IgD-negative memory B cell (primary cell): ENCODE measurements around the gene EVI2A. TPM values are rescaled to one million over a fixed set of nuclear protein-coding genes. Genes with fewer than 3 reads are reported as not detected.
"Not testable (repeated sequence)": the region's sequence is repeated elsewhere in the genome, so short reads cannot be mapped to it uniquely, and the experiment has no call there.

Source experiments
- H3K27ac Mint-ChIP-seq, 3 donors: one replicate each; pipeline ENCODE4 v1.8.0; 2020 to 2022; ENCODE audit warnings: mild to moderate bottlenecking in 3 of 3, mixed read lengths in 3 of 3, moderate library complexity in 1 of 3
- H3K27me3 Mint-ChIP-seq: one replicate; pipeline ENCODE4 v1.8.0; 2021; ENCODE audit warnings: mixed read lengths
- H3K36me3 Mint-ChIP-seq: one replicate; pipeline ENCODE4 v1.8.0; 2020; ENCODE audit warnings: mild to moderate bottlenecking, mixed read lengths
- H3K4me1 Mint-ChIP-seq, 3 donors: one replicate each; pipeline ENCODE4 v1.8.0; 2020 to 2022; ENCODE audit warnings: mixed read lengths in 3 of 3, mild to moderate bottlenecking in 1 of 3
- H3K4me3 Mint-ChIP-seq, 4 donors: one replicate each; pipeline ENCODE4 v1.8.0; 2020 to 2022; ENCODE audit warnings: mild to moderate bottlenecking in 4 of 4, mixed read lengths in 4 of 4, moderate library complexity in 3 of 4
- H3K9me3 Mint-ChIP-seq, 3 donors: one replicate each; pipeline ENCODE4 v1.8.0; 2020 to 2021; ENCODE audit warnings: mixed read lengths in 3 of 3, mild to moderate bottlenecking in 1 of 3
- polyA plus RNA-seq: library from polyadenylated mRNA; unstranded; fragments of 300-500 nt; fragmentation: Illumina TruSeq; gene quantifications from one replicate; pipeline ENCODE4 v1.2.3, GENCODE V29; 2021

Gene EVI2A
- polyA plus RNA-seq, 1 donor from 2014 or later: 30.2 TPM

DNA sequence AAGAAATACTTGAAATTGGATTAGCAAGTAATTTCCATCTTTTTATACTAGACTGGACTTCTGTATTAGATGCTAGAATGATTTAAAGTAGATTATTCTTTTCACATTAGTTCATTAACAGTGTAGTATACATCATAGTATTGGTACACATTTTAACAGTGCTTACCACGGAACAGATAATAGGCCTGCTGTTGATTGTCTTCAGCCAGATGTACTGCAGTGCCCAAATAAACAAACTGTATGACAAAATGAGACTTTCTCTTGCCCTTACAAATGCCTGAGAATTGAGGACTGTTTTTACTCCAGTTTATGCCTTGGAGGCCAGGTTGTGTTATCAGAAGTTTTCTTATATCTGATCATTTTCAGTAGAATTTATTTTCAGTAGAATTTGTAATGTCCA is 631 bp downstream of the EVI2A start:
- H3K9me3 Mint-ChIP-seq: no peaks in the 10 kb centered on the region
- peak overlapping the region; percentile 82 to 96 (median 93) for H3K27ac Mint-ChIP-seq
- peaks cover 19 to 26% (median 20%) of the 10 kb centered on the region in 3 donors for H3K4me1 Mint-ChIP-seq
- H3K4me3 Mint-ChIP-seq: peak overlapping the region; percentile 93 to 95 (median 94)
- H3K36me3 Mint-ChIP-seq: no peaks in the 10 kb centered on the region
- H3K27me3 Mint-ChIP-seq: no peaks in the 10 kb centered on the region

DNA sequence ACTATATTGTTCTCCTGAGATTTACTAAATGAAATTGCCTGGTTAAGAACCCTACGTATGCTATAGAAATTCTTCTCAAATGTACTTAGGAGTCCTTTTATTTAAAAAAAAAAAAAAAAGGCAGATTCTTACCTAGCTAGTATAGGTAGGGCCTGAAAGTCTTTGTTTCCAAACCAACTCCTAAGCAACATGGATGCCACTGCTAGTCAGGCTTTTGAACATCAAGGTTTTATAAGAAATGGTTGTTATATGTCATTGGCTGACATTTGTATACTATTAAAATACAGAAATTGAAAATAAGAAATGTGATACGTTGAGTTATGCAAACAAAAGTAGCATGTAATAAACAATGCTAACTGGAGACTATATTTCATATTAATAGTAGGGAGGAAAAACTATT is 1.2 kb downstream of the EVI2A start:
- H3K4me1 Mint-ChIP-seq: peaks cover 19 to 30% (median 23%) of the 10 kb centered on the region in 3 donors

DNA sequence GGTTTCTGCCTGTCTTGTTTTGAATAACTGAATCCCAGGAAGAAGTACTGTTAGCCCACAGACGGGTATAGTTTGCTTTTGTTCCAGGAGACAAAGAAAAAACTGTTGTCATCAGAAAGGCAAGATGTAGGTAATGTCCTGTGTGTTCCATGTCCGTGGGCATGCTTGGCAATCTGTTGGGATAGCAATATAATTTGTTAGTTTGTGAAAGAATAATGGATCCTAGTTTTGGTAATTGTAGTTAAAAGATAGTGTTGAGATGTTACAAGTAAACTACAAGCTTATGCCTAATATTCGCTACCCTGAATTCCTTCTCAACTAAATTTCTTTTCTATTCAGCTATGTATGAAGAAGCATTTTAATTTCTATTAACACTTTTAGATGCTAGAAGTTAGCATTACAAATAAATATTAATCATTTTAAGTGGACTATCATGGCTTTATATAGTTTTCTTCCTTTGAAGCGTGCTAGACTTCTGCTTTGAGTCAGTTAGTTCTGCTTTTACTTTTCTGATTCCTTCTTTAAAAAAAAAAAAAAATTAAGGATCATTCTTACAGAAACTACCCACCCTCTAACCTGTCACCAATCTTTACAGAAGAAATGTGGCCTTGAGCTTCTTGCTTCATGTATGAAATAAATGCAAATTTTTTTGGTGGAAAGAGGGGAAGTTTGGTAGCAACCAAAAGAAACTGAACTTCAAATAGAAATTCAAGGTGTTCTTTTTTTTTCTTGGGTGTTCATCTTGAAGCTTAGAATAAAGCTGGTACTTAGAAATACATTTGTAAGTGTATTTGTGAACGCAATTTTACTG is 2.4 kb downstream of the EVI2A start:
- Mint-ChIP-seq H3K27ac (peak overlapping the region; percentile 90 to 94 (median 92)), H3K36me3 (no peaks in the 10 kb centered on the region), H3K9me3 (no peaks in the 10 kb centered on the region), H3K4me3 (peak overlapping the region; percentile 90 to 95 (median 94)), H3K4me1 (peaks cover 25 to 37% (median 29%) of the 10 kb centered on the region in 3 donors), H3K27me3 (no peaks in the 10 kb centered on the region)

More for the DNA sequence above, 1.2 kb downstream of the EVI2A start:
- H3K27ac Mint-ChIP-seq: peak overlapping the region in 1 of 3 donors; percentile 93
- H3K9me3 Mint-ChIP-seq: no peaks in the 10 kb centered on the region
- H3K4me3 Mint-ChIP-seq: peak overlapping the region; percentile 93 to 95 (median 94)
- H3K27me3 Mint-ChIP-seq: no peaks in the 10 kb centered on the region
- H3K36me3 Mint-ChIP-seq: no peaks in the 10 kb centered on the region

DNA sequence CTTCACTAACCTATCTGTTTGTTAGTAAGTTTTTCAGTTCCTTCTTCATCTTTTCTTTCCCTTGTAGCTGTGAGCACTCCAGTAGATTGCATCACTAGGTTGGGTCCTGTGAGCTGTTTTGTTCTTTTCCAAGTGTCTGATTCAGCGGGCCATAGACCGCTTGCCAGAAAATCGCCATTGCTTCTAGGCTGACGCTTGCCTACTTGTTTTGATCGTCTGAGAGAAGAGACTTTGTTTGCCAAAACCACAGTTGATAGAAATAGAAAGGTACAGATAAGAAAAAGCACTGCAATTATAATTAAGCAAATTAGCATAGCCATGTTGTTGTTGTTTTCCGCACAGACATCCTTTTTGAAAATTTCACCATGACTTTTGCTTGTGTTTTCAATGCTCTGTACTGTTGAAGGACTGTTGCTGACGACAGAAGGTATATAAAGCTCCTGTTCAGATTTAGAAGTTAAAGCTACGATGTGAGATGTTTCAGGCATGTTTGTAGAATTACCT is 3.1 kb downstream of the EVI2A start:
- Mint-ChIP-seq H3K27ac (peak overlapping the region; percentile 90 to 94 (median 92)), H3K4me1 (peaks cover 25 to 33% (median 28%) of the 10 kb centered on the region in 3 donors), H3K27me3 (no peaks in the 10 kb centered on the region), H3K4me3 (peak overlapping the region; percentile 90 to 95 (median 94)), H3K9me3 (no peaks in the 10 kb centered on the region), H3K36me3 (no peaks in the 10 kb centered on the region)

DNA sequence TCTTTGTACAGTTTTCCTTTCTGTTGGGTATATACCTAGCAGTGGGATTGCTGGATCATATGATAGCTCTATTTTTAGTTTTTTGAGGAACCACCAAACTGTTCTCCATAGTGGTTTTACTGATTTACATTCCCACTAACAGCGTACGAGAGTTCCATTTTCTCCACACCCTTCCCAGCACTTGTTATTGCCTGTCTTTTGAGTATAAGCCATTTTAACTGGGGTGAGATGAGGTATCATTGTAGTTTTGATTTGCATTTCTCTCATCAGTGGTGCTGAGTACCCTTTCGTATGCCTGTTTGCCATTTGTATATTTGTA is 6.7 kb downstream of the EVI2A start:
- peak overlapping the region; percentile 42 to 96 (median 55) for H3K27ac Mint-ChIP-seq
- H3K4me1 Mint-ChIP-seq: peaks cover 17 to 24% (median 22%) of the 10 kb centered on the region in 3 donors
- H3K27me3 Mint-ChIP-seq: no peaks in the 10 kb centered on the region
- no peaks in the 10 kb centered on the region for H3K9me3 Mint-ChIP-seq
- peaks cover 2% of the 10 kb centered on the region for H3K36me3 Mint-ChIP-seq
- H3K4me3 Mint-ChIP-seq: peak overlapping the region; percentile 65 to 95 (median 88)

DNA sequence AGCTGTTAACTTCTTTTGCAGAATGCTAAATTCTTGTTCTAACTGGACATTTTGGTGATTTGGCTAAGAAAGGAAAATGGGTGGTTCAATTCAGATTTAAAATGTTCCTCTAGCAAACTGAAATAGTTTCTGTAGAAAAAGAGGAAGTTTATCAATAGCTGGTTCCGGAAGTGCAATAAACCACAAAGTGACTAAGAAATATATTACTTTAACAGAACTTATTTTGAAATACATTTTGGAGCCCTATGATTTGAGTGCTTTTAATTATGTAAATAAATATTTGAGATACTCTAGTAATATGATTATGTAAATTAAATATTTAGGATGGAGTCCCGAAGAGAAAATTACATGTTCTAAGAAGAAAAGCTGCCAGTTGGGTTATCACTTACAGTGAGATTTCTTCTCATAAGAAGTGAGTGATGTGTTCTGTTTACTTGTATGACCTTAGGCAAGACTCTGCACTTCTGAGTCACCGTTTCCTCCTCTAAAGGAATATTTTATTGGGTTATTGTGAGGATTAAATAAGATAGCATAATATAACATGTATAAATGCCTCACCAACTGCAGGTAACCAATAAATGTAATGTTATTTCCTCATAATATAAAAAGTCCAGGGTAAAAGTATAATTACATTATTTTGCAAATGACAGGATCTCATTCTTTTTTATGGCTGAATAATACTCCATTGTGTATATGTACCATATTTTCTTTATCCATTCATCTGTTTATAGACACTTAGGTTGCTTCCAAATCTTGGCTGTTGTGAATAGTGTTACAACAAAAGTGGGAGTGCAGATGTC is 7.2 kb downstream of the EVI2A start, which contains the start of gene EVI2B:
Gene EVI2B (minus strand): TSS at position 73 of the 800 bp plus-strand sequence. CDS start 8,445 bp downstream, outside the sequence.
- peaks cover 19 to 26% (median 24%) of the 10 kb centered on the region in 3 donors for H3K4me1 Mint-ChIP-seq

DNA sequence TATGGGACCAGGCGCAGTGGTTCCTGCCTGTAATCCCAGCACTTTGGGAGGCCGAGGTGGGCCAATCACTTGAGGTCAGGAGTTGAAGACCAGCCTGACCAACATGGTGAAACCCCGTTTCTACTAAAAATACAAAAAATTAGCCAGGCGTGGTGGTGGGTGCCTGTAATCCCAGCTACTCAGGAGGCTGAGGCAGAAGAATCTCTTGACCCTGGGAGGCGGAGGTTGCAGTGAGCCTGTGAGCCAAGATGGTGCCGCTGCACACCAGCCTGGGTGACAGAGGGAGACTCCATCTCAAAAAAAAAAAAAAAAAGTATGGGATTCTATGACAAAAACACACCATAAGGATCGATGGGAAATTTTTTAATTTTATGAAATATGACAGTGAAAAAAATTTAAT is 9.2 kb downstream of the EVI2A start:
- not testable (repeated sequence) for H3K36me3 Mint-ChIP-seq, H3K9me3 Mint-ChIP-seq, H3K27me3 Mint-ChIP-seq
- peak overlapping the region; percentile 59 to 96 (median 86) for H3K27ac Mint-ChIP-seq
- peak overlapping the region; percentile 82 to 99 (median 96) for H3K4me3 Mint-ChIP-seq
- H3K4me1 Mint-ChIP-seq: peaks cover 27 to 38% (median 33%) of the 10 kb centered on the region in 3 donors

More for the DNA sequence above, 7.2 kb downstream of the EVI2A start, which contains the start of gene EVI2B:
- H3K4me3 Mint-ChIP-seq: peak within 1 kb of the TSS; percentile 82 to 96 (median 94)
- peaks cover 2% of the 10 kb centered on the region for H3K36me3 Mint-ChIP-seq
- peak within 1 kb of the TSS; percentile 42 to 96 (median 93) for H3K27ac Mint-ChIP-seq
- H3K27me3 Mint-ChIP-seq: no peaks in the 10 kb centered on the region
- H3K9me3 Mint-ChIP-seq: no peaks in the 10 kb centered on the region

DNA sequence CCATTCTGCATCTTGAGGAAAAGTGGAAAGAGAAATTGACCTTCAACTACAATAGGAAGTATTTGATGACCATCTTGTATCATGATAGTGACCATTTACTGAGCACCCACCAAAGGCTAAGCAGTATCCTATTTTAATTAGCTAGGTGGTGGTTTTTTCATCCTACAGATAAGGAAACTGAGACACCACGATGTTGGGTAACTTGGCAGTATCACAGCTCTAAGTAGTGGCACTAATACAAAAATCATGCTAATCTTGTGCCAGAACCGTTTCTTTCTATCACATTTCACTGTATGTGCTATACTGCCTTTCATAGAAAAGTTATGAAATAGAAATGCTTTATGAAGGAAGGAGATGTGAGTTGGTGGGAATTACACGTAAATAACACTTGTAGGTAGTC is 9.9 kb downstream of the EVI2A start:
- Mint-ChIP-seq H3K9me3 (no peaks in the 10 kb centered on the region), H3K4me3 (peak overlapping the region; percentile 82 to 99 (median 96)), H3K4me1 (peaks cover 29 to 39% (median 36%) of the 10 kb centered on the region in 3 donors), H3K36me3 (peaks cover 10% of the 10 kb centered on the region), H3K27me3 (no peaks in the 10 kb centered on the region), H3K27ac (peak overlapping the region; percentile 59 to 96 (median 86))

DNA sequence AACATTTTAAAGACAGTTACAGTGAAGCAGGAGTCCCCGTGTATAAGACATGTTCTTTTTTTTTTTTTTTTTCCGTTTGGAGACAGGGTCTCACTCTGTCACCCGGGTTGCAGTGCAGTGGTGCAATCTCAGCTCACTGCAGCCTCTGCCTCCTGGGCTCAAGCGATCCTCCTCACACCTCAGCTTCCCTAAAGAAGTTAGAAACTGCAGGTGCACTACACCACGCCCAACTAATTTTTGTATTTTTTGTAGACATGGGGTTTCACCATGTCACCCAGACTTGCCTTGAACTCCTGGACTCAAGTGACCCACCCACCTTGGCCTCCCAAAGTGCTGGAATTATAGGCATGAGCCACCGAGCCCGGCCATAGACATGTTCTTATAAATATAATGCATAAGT is 10.5 kb downstream of the EVI2A start:
- H3K27ac Mint-ChIP-seq: peak overlapping the region; percentile 59 to 96 (median 64)
- H3K36me3 Mint-ChIP-seq: peaks cover 10% of the 10 kb centered on the region
- H3K27me3 Mint-ChIP-seq: no peaks in the 10 kb centered on the region
- H3K4me3 Mint-ChIP-seq: peak overlapping the region; percentile 82 to 99 (median 96)
- H3K9me3 Mint-ChIP-seq: peaks cover 0 to 2% (median 2%) of the 10 kb centered on the region in 3 donors
- peaks cover 35 to 42% (median 39%) of the 10 kb centered on the region in 3 donors for H3K4me1 Mint-ChIP-seq

DNA sequence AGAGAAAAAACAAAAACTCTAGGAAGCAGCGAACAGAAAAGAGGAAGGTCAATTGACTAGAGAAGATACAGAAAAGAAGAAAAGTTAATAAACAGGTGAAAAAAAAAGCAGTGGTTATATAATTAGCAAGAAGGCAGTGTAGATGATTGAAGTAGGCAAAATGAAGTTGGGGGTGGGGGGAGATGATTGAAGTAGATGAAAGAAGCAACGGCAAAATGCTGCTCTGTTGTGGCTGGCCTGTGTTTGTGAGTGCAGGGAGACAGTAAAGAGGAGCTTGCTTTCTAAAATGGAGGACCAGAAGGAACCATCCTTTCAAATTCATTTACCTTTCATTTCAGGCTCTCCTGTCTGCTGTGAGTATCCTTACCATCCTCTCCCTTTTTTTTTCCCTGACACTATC is 11.2 kb downstream of the EVI2A start:
- Mint-ChIP-seq H3K4me1 (peaks cover 39 to 44% (median 41%) of the 10 kb centered on the region in 3 donors), H3K9me3 (peaks cover 0 to 2% (median 2%) of the 10 kb centered on the region in 3 donors), H3K27ac (peak overlapping the region; percentile 59 to 96 (median 83)), H3K36me3 (peaks cover 10% of the 10 kb centered on the region), H3K27me3 (no peaks in the 10 kb centered on the region), H3K4me3 (peak overlapping the region; percentile 82 to 96 (median 96))

DNA sequence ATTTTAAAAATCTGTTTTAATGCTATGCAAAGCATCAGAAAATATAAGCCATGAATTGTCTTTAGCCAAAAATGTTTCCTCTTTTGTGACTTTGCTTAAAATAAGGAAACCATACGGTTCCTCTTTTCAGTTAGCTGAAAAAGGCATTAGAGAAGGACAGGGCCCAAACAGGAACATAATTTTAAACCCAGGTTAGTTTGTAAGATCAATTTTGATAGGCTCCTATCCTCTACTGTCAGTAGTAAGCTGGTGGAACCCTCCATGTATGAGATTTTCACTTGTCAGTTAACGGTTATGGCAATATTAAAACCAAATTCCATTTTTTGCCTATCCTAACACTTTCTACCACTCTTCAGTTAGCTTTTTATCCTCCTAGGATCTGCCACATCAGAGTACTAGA is 11.9 kb downstream of the EVI2A start:
- peaks cover 10% of the 10 kb centered on the region for H3K36me3 Mint-ChIP-seq
- peaks cover 42 to 46% (median 42%) of the 10 kb centered on the region in 3 donors for H3K4me1 Mint-ChIP-seq
- peak overlapping the region; percentile 82 to 96 (median 96) for H3K4me3 Mint-ChIP-seq
- peak overlapping the region; percentile 59 to 96 (median 89) for H3K27ac Mint-ChIP-seq
- no peaks in the 10 kb centered on the region for H3K27me3 Mint-ChIP-seq
- H3K9me3 Mint-ChIP-seq: peaks cover 4 to 5% (median 5%) of the 10 kb centered on the region in 3 donors

DNA sequence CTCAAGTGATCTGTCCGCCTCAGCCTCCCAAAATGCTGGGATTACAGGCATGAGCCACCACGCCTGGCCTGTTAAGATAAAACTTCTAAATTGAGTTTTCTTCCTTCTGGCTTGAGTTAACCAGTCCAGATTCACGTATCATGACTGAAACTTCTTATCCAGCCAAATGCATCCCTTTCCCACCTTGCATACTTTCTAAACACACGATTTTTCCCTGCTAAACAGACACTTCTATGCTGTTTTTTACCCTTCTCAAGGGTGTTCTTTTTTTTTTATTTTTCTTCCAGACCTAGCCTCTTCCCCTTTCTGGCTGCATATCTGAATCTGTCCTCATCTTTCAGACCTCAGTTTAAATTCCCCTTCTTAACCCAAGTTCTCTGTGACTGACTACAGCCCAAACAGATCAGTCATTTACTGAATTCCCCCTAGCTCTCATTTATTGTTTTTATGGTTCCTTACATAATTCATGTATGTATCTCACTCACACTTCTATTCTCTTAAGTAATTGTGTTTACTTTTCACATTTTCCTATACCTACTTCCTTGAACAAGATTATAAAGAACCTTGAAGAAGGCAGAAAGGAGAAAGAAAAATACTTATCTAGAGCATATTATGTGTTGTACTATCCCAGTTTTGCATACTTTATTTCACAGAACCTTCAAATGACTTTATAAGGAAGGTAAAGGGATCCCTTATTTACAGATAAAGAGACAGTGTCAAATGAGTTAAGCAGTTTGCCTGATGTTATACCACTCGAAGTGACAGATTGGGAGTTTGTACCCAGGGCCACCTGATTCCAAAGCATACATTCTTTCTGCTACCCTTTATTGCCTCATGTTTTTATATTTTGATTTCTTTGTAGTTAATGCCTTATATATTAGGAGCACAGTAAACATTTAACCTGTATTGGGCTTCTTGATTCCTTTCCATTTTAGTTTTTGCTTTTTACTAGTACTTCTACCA is 12.8 kb downstream of the EVI2A start:
- peak overlapping the region; percentile 59 to 96 (median 89) for H3K27ac Mint-ChIP-seq
- peak overlapping the region; percentile 82 to 96 (median 96) for H3K4me3 Mint-ChIP-seq
- H3K36me3 Mint-ChIP-seq: peaks cover 16% of the 10 kb centered on the region
- no peaks in the 10 kb centered on the region for H3K27me3 Mint-ChIP-seq
- peaks cover 43 to 48% (median 44%) of the 10 kb centered on the region in 3 donors for H3K4me1 Mint-ChIP-seq
- H3K9me3 Mint-ChIP-seq: peaks cover 4 to 5% (median 5%) of the 10 kb centered on the region in 3 donors

DNA sequence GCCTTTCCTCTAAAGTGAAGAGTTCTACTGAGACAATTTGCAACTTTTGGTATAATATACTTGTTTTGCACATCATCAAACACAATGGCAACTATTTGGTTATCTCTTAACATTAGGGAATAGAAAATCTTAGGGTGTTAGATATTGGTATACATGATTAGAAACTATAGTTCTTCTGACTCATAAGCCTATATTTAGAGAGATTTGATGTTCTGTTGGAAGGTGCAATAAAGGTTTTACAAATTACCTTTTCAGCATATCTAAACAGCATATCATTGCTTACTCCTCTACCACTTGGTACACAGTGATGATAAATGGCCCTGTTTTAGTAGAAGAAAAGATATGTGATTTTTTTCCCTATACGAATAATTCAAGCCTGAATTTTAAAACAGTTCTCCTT is 13.8 kb downstream of the EVI2A start:
- Mint-ChIP-seq H3K4me3 (peak overlapping the region; percentile 38 to 96 (median 96)), H3K9me3 (peaks cover 4 to 5% (median 5%) of the 10 kb centered on the region in 3 donors), H3K4me1 (peaks cover 48% of the 10 kb centered on the region in 3 donors), H3K27me3 (no peaks in the 10 kb centered on the region), H3K27ac (peak overlapping the region in 2 of 3 donors; percentile 89 to 96), H3K36me3 (peaks cover 19% of the 10 kb centered on the region)

DNA sequence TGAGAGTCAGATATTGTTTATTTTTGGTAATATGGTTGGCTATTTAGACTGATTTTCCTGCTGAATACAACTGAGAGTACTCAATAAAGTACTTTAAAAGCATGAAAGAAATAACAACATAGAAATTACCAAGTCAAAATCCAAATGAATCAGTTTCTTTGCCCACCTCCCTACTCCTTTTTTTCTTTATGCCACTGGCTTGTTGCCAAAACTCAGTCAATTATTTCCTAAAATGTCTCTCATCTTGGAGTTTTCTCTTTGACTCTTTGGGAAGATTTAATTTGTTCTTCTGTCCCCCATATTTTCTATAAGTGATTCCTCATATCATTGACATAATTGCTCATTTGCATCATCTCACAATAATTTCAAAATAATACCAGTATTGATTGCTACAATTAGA is 21.8 kb downstream of the EVI2A start:
- Mint-ChIP-seq H3K4me3 (no peak overlapping the region), H3K27me3 (no peaks in the 10 kb centered on the region), H3K36me3 (peaks cover 12% of the 10 kb centered on the region), H3K9me3 (no peaks in the 10 kb centered on the region), H3K27ac (no peak overlapping the region), H3K4me1 (peaks cover 15 to 20% (median 16%) of the 10 kb centered on the region in 3 donors)
